HEK293 (cell line): ENCODE results near the gene GALNT1.
A peak's percentile ranks its signal among the peaks of the same experiment; 100 is the strongest.

Source experiments
- CTCF ChIA-PET: fragments of 350-600 bp; formaldehyde crosslinking; extraction: SDS; loops from one replicate; lab custom pipeline; 2021; ENCODE audit warnings: antibody characterized with exemption; lab: Yijun Ruan, JAX
- POLR2A ChIA-PET: fragments of 300-600 bp; formaldehyde crosslinking; extraction: SDS; loops from one replicate; lab custom pipeline; 2020; ENCODE audit warnings: antibody characterized with exemption, inconsistent platforms; lab: Yijun Ruan, JAX
- H3K27ac ChIP-seq: fragments of 200-500 bp; sonication (Bioruptor generic); 2 replicates; pipeline ENCODE4 v1.5.1; 2014; ENCODE audit warnings: low read depth, low read length, control low read depth, inconsistent platforms; ENCODE audit errors: extremely low read depth
- H3K36me3 ChIP-seq, 2 experiments: fragments of 200-500 bp in 1 of 2; sonication (Bioruptor generic) in 1 of 2; 1 replicate in 1 of 2; 2 replicates in 1 of 2; pipeline ENCODE4 v1.5.1; 2014 to 2017; ENCODE audit warnings: inconsistent platforms in 2 of 2, low read length in 2 of 2; ENCODE audit not compliant: control insufficient read depth in 2 of 2, insufficient read depth in 1 of 2
- H3K4me1 ChIP-seq: fragments of 200-500 bp; sonication (Bioruptor generic); 2 replicates; pipeline ENCODE4 v1.5.1; 2014; ENCODE audit warnings: mild to moderate bottlenecking, low read length, inconsistent platforms; ENCODE audit not compliant: control insufficient read depth, insufficient read depth
- H3K4me3 ChIP-seq: 2 replicates; pipeline ENCODE4 v1.5.1; 2011; ENCODE audit warnings: low read depth, mild to moderate bottlenecking, control low read depth, low read length, moderate library complexity
- H3K9me3 ChIP-seq: fragments of 200-500 bp; sonication (Bioruptor generic); 2 replicates; pipeline ENCODE4 v1.5.1; 2014; ENCODE audit warnings: low read depth, low read length, inconsistent platforms; ENCODE audit not compliant: control insufficient read depth, insufficient read depth
- HOXA7 ChIP-seq: sonication (generic); formaldehyde crosslinking; IDR thresholded peaks from 2 replicates; pipeline ENCODE4 v1.8.1; 2022; ENCODE audit warnings: missing genetic modification reagents, borderline replicate concordance
- IKZF3 ChIP-seq: fragments of 450-650 bp; IDR thresholded peaks from 2 replicates; pipeline ENCODE4 v1.5.0; 2018; ENCODE audit warnings: missing biosample characterization, mild to moderate bottlenecking, missing genetic modification characterization, moderate library complexity
- PRDM4 ChIP-seq: fragments of 450-650 bp; formaldehyde crosslinking; IDR thresholded peaks from 2 replicates; pipeline ENCODE4 v1.5.1; 2017; ENCODE audit warnings: missing biosample characterization, missing genetic modification characterization
- ZBTB7A ChIP-seq: fragments of 450-650 bp; formaldehyde crosslinking; IDR thresholded peaks from 2 replicates; pipeline ENCODE4 v1.5.1; 2016; ENCODE audit warnings: low read depth, missing biosample characterization, missing genetic modification characterization
- ZNF266 ChIP-seq: fragments of 450-650 bp; formaldehyde crosslinking; IDR thresholded peaks from 2 replicates; pipeline ENCODE4 v1.5.1; 2016; ENCODE audit warnings: missing biosample characterization, missing genetic modification characterization, low read depth
- ZNF654 ChIP-seq: fragments of 450-650 bp; formaldehyde crosslinking; IDR thresholded peaks from 2 replicates; pipeline ENCODE4 v1.5.1; 2016; ENCODE audit warnings: low read depth, missing biosample characterization, missing genetic modification characterization
- TF ChIP-seq, protein P1 (sequence below): fragments of 450-650 bp; formaldehyde crosslinking; IDR thresholded peaks from 2 replicates; pipeline ENCODE4 v1.5.1; 2016; ENCODE audit warnings: missing biosample characterization, missing genetic modification characterization
- TF ChIP-seq, protein P2 (sequence below): fragments of 450-650 bp; formaldehyde crosslinking; IDR thresholded peaks from 2 replicates; pipeline ENCODE4 v1.5.1; 2016; ENCODE audit warnings: missing biosample characterization, missing genetic modification characterization, borderline replicate concordance
- TF ChIP-seq, protein P3 (sequence below): fragments of 450-650 bp; formaldehyde crosslinking; IDR thresholded peaks from 2 replicates; pipeline ENCODE4 v1.5.1; 2016; ENCODE audit warnings: missing biosample characterization, missing genetic modification characterization
- TF ChIP-seq, protein P4 (sequence below): sonication (generic); formaldehyde crosslinking; IDR thresholded peaks from 2 replicates; pipeline ENCODE4 v1.8.1; 2022; ENCODE audit warnings: mild to moderate bottlenecking, moderate library complexity, missing genetic modification reagents

GALNT1 gene

GRCh38 chr18:35589546-35589945 lies 8.0 kb downstream of the GALNT1 start (continued):
- TF ChIP-seq IKZF3 (no peak), HOXA7 (CRISPR knock-in tag) (no peak), ZNF266 (tag by site-specific recombination) (no peak), ZNF654 (tag by site-specific recombination) (no peak)
- TF ChIP-seq, protein P1, sequence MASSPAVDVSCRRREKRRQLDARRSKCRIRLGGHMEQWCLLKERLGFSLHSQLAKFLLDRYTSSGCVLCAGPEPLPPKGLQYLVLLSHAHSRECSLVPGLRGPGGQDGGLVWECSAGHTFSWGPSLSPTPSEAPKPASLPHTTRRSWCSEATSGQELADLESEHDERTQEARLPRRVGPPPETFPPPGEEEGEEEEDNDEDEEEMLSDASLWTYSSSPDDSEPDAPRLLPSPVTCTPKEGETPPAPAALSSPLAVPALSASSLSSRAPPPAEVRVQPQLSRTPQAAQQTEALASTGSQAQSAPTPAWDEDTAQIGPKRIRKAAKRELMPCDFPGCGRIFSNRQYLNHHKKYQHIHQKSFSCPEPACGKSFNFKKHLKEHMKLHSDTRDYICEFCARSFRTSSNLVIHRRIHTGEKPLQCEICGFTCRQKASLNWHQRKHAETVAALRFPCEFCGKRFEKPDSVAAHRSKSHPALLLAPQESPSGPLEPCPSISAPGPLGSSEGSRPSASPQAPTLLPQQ, result no peak
- TF ChIP-seq, protein P2, sequence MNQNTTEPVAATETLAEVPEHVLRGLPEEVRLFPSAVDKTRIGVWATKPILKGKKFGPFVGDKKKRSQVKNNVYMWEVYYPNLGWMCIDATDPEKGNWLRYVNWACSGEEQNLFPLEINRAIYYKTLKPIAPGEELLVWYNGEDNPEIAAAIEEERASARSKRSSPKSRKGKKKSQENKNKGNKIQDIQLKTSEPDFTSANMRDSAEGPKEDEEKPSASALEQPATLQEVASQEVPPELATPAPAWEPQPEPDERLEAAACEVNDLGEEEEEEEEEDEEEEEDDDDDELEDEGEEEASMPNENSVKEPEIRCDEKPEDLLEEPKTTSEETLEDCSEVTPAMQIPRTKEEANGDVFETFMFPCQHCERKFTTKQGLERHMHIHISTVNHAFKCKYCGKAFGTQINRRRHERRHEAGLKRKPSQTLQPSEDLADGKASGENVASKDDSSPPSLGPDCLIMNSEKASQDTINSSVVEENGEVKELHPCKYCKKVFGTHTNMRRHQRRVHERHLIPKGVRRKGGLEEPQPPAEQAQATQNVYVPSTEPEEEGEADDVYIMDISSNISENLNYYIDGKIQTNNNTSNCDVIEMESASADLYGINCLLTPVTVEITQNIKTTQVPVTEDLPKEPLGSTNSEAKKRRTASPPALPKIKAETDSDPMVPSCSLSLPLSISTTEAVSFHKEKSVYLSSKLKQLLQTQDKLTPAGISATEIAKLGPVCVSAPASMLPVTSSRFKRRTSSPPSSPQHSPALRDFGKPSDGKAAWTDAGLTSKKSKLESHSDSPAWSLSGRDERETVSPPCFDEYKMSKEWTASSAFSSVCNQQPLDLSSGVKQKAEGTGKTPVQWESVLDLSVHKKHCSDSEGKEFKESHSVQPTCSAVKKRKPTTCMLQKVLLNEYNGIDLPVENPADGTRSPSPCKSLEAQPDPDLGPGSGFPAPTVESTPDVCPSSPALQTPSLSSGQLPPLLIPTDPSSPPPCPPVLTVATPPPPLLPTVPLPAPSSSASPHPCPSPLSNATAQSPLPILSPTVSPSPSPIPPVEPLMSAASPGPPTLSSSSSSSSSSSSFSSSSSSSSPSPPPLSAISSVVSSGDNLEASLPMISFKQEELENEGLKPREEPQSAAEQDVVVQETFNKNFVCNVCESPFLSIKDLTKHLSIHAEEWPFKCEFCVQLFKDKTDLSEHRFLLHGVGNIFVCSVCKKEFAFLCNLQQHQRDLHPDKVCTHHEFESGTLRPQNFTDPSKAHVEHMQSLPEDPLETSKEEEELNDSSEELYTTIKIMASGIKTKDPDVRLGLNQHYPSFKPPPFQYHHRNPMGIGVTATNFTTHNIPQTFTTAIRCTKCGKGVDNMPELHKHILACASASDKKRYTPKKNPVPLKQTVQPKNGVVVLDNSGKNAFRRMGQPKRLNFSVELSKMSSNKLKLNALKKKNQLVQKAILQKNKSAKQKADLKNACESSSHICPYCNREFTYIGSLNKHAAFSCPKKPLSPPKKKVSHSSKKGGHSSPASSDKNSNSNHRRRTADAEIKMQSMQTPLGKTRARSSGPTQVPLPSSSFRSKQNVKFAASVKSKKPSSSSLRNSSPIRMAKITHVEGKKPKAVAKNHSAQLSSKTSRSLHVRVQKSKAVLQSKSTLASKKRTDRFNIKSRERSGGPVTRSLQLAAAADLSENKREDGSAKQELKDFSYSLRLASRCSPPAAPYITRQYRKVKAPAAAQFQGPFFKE (tag by site-specific recombination), result no peak
- TF ChIP-seq, protein P3, sequence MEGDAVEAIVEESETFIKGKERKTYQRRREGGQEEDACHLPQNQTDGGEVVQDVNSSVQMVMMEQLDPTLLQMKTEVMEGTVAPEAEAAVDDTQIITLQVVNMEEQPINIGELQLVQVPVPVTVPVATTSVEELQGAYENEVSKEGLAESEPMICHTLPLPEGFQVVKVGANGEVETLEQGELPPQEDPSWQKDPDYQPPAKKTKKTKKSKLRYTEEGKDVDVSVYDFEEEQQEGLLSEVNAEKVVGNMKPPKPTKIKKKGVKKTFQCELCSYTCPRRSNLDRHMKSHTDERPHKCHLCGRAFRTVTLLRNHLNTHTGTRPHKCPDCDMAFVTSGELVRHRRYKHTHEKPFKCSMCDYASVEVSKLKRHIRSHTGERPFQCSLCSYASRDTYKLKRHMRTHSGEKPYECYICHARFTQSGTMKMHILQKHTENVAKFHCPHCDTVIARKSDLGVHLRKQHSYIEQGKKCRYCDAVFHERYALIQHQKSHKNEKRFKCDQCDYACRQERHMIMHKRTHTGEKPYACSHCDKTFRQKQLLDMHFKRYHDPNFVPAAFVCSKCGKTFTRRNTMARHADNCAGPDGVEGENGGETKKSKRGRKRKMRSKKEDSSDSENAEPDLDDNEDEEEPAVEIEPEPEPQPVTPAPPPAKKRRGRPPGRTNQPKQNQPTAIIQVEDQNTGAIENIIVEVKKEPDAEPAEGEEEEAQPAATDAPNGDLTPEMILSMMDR (tag by site-specific recombination), result no peak
- TF ChIP-seq, protein P4, sequence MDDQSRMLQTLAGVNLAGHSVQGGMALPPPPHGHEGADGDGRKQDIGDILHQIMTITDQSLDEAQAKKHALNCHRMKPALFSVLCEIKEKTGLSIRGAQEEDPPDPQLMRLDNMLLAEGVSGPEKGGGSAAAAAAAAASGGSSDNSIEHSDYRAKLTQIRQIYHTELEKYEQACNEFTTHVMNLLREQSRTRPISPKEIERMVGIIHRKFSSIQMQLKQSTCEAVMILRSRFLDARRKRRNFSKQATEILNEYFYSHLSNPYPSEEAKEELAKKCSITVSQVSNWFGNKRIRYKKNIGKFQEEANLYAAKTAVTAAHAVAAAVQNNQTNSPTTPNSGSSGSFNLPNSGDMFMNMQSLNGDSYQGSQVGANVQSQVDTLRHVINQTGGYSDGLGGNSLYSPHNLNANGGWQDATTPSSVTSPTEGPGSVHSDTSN (CRISPR knock-in tag), result no peak

DNA sequence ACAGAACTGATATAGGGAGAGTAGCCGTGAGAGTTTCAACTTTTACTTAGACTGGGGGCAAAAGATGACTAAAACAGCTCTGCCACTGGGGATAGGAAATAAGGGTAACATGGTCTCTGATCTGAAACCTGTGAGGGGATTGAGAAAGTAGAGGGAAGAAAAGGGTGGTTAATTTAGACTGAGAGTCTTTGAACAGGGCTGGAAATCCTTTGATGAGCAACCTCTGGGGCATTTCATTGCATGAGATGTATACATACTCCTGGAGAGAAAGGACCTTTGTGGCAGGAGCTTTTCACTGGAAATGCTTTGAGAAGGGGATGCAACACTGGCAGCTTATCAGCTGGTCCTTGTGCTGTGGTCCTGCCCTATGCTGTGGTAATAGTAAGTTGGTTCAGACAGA lies 9.4 kb downstream of the GALNT1 start:
- Histone ChIP-seq H3K27ac (no peak overlapping the region), H3K4me1 (peaks cover 3% of the 10 kb centered on the region; the same call in 1 of the 2 replicates), H3K9me3 (no peaks in the 10 kb centered on the region), H3K36me3 (no peaks in the 10 kb centered on the region), H3K4me3 (no peak overlapping the region)
- ChIA-PET POLR2A (no interaction called here), CTCF (interaction anchor here (1.0 kb wide), 1 partner anchor 82 kb away, joined by 3 read pairs; no protein-coding TSS in a partner anchor)
- 0 out of 2 replicates have a peak, but pooled peaks have one; percentile 2 for TF ChIP-seq PRDM4 (tag by site-specific recombination)
- TF ChIP-seq ZBTB7A (tag by site-specific recombination), result no peak
